Panc1 (cell line): Measurements from ENCODE around the gene CTSL. TPM values are rescaled to one million over a fixed set of nuclear protein-coding genes. Genes with fewer than 3 reads are reported as not detected.

ENCODE experiments used
- ATAC-seq: fragments of 200-7000 bp; cut with Tn5 transposase; 2 replicates; pipeline ENCODE4 v1.9.1; 2020; ENCODE audit warnings: mild to moderate bottlenecking, moderate library complexity
- BruUV-seq: library from RNA; stranded (reverse); fragments of 400-500 nt; replicated peaks from 2 replicates; lab custom pipeline; 2021; lab: Mats Ljungman, UMichigan
- CTCF ChIA-PET: fragments of 300-600 bp; sonication (Branson Sonifier 250); formaldehyde crosslinking; loops from one replicate; lab custom pipeline; 2022; ENCODE audit warnings: antibody characterized with exemption; lab: Charles Lee
- POLR2A ChIA-PET: fragments of 300-600 bp; sonication (Branson Sonifier 250); formaldehyde crosslinking; loops from one replicate; lab custom pipeline; 2022; ENCODE audit warnings: antibody characterized with exemption; lab: Charles Lee
- DNase-seq: peaks from one replicate; pipeline ENCODE4 v3.0.0-alpha.2; 2010; ENCODE audit warnings: low read depth, low spot score
- H3K27ac ChIP-seq: 2 replicates; pipeline ENCODE4 v1.5.1; 2011; ENCODE audit warnings: mild to moderate bottlenecking, low read length, inconsistent platforms
- H3K27me3 ChIP-seq: fragments of 200-500 bp; sonication (Bioruptor generic); 2 replicates; pipeline ENCODE4 v1.6.0; 2014; ENCODE audit warnings: low read length, inconsistent platforms; ENCODE audit not compliant: control insufficient read depth, insufficient read depth
- H3K36me3 ChIP-seq: fragments of 200-500 bp; sonication (Bioruptor generic); 2 replicates; pipeline ENCODE4 v1.5.1; 2014; ENCODE audit warnings: inconsistent platforms, mild to moderate bottlenecking, low read length, moderate library complexity; ENCODE audit not compliant: control insufficient read depth, insufficient read depth
- H3K4me1 ChIP-seq: 2 replicates; pipeline ENCODE4 v1.5.1; 2011; ENCODE audit warnings: inconsistent platforms, mild to moderate bottlenecking, low read length, moderate library complexity; ENCODE audit not compliant: control insufficient read depth, insufficient read depth
- H3K4me3 ChIP-seq, 2 experiments: 2 replicates each; pipeline ENCODE4 v1.5.1; 2011 to 2012; ENCODE audit warnings: low read depth in 2 of 2, low read length in 2 of 2, mild to moderate bottlenecking in 2 of 2, inconsistent platforms in 1 of 2, moderate library complexity in 1 of 2
- H3K9me3 ChIP-seq: fragments of 200-500 bp; sonication (Bioruptor generic); 2 replicates; pipeline ENCODE4 v1.5.1; 2014; ENCODE audit warnings: low read depth, mild to moderate bottlenecking, inconsistent platforms, low read length, moderate library complexity; ENCODE audit not compliant: control insufficient read depth, insufficient read depth
- CTCF ChIP-seq: fragments of 450-650 bp; IDR thresholded peaks from 2 replicates; pipeline ENCODE4 v1.5.1; 2017; ENCODE audit warnings: mild to moderate bottlenecking
- POLR2AphosphoS5 ChIP-seq: IDR thresholded peaks from 2 replicates; pipeline ENCODE4 v1.6.1; 2012; ENCODE audit warnings: mild to moderate bottlenecking, low read depth, low read length, moderate library complexity
- REST ChIP-seq, 2 experiments: IDR thresholded peaks; 2 replicates each; pipeline ENCODE4 v1.6.1; 2011 to 2012; ENCODE audit warnings: low read depth in 2 of 2, control low read depth in 1 of 2, low read length in 1 of 2, mild to moderate bottlenecking in 1 of 2, moderate library complexity in 1 of 2; ENCODE audit not compliant: insufficient read depth in 1 of 2
- SIN3A ChIP-seq: IDR thresholded peaks from 2 replicates; pipeline ENCODE4 v1.6.1; 2012; ENCODE audit warnings: low read depth, mild to moderate bottlenecking, low read length, moderate library complexity, borderline replicate concordance; ENCODE audit not compliant: insufficient read depth
- TCF7L2 ChIP-seq: IDR thresholded peaks from 2 replicates; pipeline ENCODE4 v1.6.1; 2011; ENCODE audit warnings: mild to moderate bottlenecking, low read depth, low read length, inconsistent platforms
- in situ Hi-C: cut with HindIII; loops from 2 replicates; pipeline ENCODE4 v1.10.0; 2016; ENCODE audit warnings: low sequenced_read_pairs, low pct_unique_long_range_greater_than_20kb
- intact Hi-C: fragments of 100-400 bp; cut with micrococcal nuclease; formaldehyde crosslinking; loops from one replicate; pipeline ENCODE4 v1.10.0; 2022; ENCODE audit not compliant: unreplicated experiment
- total RNA-seq: library from RNA; stranded (reverse); gene quantifications from one replicate; pipeline ENCODE4 v1.2.1, GENCODE V29; 2021; ENCODE audit not compliant: unreplicated experiment

CTSL gene
- total RNA-seq, 1 experiment from 2014 or later = 45.2 TPM

GRCh38 chr9:87776481-87777379 is 50.8 kb downstream of the CTSL start:
- in situ Hi-C loops = no loop called here
- no peaks in the 10 kb centered on the region for H3K9me3 ChIP-seq
- ChIA-PET CTCF (no interaction called here), POLR2A (no interaction called here)
- no peak for DNase-seq
- BruUV-seq = no TSS peak
- no peaks in the 10 kb centered on the region for H3K36me3 ChIP-seq
- no peak overlapping the region for H3K4me3 ChIP-seq
- H3K4me1 ChIP-seq = no peaks in the 10 kb centered on the region
- H3K27ac ChIP-seq = no peak overlapping the region
- intact Hi-C loops = no loop called here
- no peaks in the 10 kb centered on the region for H3K27me3 ChIP-seq
- TF ChIP-seq SIN3A (no peak), TCF7L2 (no peak), REST (IDR thresholded peaks at IDR 0.05; ENCODE audit: insufficient read depth in 1 of 2, low read depth in 2 of 2, low read length in 1 of 2) (no peak), POLR2AphosphoS5 (no peak), CTCF (no peak)
- no peak for ATAC-seq

GRCh38 chr9:87778996-87779395 is 53.1 kb downstream of the CTSL start:
- in situ Hi-C loops = no loop called here
- TF ChIP-seq CTCF (no peak), POLR2AphosphoS5 (no peak), REST (IDR thresholded peaks at IDR 0.05; ENCODE audit: insufficient read depth in 1 of 2, low read depth in 2 of 2, low read length in 1 of 2) (no peak), SIN3A (no peak), TCF7L2 (no peak)

More at GRCh38 chr9:87778996-87779395, 53.1 kb downstream of the CTSL start:
- DNase-seq (no peak), ATAC-seq (no peak)
- no peaks in the 10 kb centered on the region for H3K27me3 ChIP-seq
- no peaks in the 10 kb centered on the region for H3K9me3 ChIP-seq
- H3K4me1 ChIP-seq = no peaks in the 10 kb centered on the region
- BruUV-seq = no TSS peak
- POLR2A ChIA-PET = no interaction called here
- no peak overlapping the region for H3K4me3 ChIP-seq
- H3K36me3 ChIP-seq = no peaks in the 10 kb centered on the region
- no peak overlapping the region for H3K27ac ChIP-seq
- intact Hi-C loops = no loop called here
- CTCF ChIA-PET = no interaction called here
